HL-60/S4 treated with phorbol 12-myristate 13-acetate at 8.2 ng/mL for 4 days and 3 days (cell line): Measurements from ENCODE around the gene C6orf89.
"Not testable (repeated sequence)": the region's sequence is repeated elsewhere in the genome, so short reads cannot be mapped to it uniquely, and the experiment has no call there.

ENCODE experiments used
- in situ Hi-C: fragments of 300-500 bp; cut with MboI; formaldehyde crosslinking; loops from 2 replicates; pipeline ENCODE4 v1.15.0; 2022; ENCODE audit warnings: low sequenced_read_pairs

Gene C6orf89

DNA sequence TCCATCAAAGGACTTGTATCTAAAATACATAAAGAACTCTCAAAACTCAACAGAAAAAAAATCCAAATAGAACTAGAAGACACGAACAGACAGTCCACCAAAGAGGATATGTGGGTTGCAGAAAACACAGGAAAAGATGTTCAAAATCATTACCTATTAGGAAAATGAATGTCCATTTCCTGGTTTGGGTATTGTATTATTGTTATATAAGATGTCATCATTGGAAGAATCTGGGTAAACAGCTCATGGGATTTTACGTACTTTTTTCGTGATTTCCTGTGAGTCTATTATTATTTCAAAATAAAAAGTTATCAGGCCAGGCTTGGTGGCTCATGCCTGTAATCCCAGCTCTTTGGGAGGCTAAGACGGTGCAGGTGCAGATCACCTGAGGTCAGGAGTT is 59.5 kb downstream of the C6orf89 start:
- in situ Hi-C loops, result no loop called here

DNA sequence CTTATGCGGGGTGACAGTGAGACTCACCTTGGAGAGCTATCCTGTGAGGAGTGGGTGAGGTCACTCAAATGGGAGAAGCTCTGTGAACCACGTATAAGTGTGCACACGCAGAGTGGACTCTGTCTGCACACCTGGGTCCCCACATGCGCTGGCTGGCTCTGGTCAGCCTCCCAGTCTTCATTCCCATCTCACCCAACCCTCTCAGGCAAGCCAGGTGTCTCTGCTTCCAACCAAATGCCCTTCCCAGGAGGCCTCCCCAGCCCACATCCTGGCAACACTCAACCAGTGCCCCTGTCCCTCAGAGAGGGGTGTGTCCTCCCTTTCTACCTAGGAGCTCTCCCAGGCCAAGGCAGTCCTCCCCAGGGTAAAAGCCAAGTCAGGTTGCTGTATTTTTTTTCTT is 60.8 kb downstream of the C6orf89 start:
- in situ Hi-C loops, result no loop called here

DNA sequence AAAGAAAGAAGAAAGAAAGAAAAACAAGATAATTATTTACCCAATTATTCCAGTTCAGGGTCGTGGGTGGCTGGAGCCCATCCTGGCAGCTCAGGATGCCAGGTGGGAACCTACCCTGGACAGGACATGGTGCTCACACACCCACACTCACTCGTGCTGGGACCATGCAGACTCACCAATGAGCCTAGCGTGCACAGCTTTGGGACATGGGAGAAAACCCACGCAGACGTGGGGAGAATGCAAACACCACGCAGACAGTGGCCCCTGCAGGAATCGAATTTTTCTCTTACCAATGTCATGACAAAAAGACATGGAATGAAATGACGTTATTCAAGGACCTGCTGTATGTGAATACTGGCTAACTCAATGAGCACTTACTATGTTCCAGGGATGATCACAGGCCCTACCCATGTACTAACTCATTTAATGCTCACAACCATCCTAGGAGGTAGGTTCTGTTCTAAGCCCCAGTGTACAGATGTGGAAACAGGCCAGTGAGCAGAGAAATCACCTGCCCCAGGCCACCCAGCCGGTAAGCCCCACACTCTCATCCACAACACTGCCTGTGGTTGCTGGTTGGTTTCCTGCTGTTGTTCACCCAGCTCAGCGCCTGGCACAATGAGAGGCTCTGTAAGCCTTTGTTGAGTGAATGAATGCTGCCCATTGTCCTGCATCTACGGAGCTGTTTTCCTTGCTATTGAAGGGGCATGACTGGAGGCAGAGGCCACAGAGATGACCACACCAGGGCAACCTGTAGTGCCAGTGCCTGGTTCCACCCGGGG is 62.0 kb downstream of the C6orf89 start:
- in situ Hi-C loops, result no loop called here

DNA sequence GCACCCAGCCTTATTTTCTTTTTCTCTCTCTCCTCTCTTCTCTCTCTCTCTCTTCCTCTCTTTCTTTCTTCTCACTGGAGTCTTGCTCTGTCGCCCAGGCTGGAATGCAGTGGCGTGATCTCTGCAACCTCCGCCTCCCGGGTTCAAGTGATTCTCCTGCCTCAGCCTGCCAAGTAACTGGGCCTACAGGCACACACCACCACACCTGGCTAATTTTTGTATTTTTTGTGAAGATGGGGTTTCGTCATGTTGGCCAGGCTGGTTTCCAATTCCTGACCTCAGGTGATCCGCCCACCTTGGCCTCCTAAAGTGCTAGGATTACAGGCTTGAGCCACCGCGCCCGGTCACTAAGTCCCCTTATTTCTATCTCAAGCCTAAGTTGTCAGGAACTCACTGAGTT is 63.3 kb downstream of the C6orf89 start:
- in situ Hi-C loops, result not testable (repeated sequence)

DNA sequence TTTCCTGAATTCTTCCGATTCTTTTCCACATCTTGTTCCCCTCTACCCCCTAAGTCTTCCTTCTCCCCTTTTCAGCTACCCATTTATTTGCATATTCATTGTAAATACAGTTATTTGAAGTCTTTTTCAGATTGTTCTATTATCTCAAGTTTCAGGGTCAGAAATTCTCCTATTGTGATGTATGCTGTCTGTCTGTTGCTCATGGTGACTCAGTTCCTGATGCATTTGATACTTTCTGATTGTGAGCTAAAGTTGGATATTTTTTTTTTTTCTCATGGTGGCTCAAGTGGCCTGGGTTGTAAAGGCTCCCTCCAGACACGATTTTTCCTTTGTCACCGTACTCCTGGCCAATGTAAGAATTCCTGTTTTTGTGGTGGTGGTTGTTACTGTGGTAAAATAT is 63.9 kb downstream of the C6orf89 start:
- in situ Hi-C loops, result no loop called here

DNA sequence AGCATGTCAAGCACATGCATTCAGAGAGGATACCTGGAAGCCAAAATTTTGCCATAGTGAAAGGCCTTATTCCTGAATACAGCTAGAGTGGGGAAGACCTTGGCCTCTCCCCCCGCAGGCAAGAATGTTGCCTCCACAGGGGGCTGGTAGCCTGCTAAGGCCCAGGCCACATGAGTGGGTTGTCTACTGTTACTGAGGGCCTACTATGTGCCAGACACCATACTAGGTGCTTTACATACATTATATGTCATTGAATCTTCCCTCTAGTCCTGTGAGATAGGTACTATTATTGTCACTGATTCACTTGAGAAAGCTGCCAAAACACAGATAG is 68.1 kb downstream of the C6orf89 start:
- in situ Hi-C loops, result no loop called here

DNA sequence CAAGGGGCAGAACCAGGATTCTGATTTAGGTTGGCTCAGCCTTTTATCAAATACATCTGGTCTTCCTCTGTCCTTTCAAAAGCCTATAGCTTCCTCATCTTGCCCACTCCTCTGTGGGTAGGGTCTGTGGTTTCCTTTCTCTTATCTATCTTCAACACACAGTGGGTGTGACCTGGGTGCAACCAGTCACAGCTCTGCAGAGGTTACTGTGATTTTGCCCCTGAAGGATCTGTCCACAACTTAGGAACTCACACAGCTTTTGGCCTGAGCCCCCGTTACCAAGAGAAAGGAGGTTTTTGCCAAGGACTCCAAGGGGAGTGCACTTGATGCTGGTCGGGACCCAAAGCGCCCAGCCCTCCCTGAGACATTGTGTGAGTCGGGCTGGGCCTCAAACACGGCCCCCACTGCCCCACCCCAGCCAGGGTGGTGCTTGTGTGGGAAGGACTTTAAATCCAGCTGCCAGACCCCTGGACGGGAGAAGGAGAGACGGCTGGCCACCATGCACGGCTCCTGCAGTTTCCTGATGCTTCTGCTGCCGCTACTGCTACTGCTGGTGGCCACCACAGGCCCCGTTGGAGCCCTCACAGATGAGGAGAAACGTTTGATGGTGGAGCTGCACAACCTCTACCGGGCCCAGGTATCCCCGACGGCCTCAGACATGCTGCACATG is 68.6 kb downstream of the C6orf89 start, which contains the start of gene PI16:
TSS of gene PI16 (plus strand) at position 477 of the 670 bp plus-strand sequence. CDS start at position 500, 23 bp downstream.
- in situ Hi-C loops, result no loop called here

DNA sequence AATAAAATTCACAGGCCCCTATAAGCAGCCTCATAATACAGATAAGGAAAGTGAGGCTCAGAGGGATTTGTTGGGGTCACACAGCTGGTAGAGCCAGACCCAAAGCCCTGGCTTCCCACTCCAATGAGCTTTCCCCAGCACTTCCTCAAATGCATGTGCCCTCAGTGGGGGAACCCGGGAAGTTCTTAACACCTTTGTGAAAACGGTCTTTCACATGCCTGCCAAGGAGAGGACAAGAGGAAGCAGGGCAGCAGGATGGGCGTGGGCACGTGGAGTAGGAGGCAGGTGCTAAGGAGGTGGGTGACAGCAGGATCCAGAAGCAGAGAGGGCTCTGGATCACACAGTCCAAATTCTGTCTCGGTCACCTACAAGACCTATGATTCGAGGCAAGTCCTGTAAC is 69.4 kb downstream of the C6orf89 start:
- in situ Hi-C loops, result no loop called here

DNA sequence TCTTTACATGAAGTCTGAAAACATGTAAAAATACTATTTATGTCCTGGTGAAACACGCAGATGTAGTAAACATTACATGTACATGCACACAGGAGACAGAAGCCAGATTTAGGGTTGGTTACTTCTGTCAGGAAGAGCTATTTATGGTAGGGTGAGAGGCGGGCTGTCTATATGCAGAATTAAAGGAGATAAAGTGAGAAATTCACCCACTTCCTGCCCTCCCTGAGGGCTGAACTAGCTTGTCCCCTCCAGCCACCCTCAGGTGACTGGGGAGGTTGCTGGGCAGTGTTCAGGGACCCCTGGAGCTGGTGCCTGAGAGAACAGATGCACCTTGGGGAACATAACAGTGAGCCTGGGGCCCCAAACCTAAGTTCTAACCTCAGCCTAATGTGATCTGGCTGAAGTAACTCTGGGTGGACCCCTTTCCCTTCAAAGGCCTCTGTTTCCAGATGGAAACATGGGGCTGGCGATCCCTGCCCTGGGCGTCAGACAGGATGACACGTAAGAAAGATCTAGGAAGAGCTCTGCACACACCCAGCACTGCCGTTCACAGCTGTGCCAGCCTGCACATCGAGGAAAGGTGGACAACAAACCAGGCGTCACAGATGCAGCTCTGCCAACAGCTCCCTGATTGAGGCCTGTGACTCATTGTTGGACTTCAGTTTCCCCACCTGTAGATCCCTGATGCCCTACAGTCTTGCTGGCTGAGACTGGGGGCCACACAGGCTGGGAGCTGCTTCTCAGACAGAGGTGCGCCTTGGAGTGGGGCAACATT is 70.1 kb downstream of the C6orf89 start:
- in situ Hi-C loops, result no loop called here

DNA sequence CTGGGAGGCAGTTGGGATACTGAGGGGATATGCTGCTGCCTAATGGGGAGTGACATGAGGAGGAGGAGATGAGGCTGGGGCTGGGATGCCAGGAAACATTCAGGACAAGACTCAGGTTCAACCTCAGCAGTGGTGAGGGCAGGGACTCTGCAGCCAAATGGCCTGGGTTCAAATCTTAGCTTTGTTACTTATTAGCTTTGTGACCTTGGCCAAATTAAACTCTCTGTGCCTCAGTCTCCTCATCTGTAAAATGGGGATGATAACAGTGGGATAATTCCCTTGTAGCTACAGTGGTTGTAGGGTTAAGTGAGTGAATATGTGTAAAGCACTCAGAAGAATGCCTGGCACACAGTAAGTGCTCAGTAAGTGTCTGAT is 70.7 kb downstream of the C6orf89 start:
- in situ Hi-C loops, result no loop called here

DNA sequence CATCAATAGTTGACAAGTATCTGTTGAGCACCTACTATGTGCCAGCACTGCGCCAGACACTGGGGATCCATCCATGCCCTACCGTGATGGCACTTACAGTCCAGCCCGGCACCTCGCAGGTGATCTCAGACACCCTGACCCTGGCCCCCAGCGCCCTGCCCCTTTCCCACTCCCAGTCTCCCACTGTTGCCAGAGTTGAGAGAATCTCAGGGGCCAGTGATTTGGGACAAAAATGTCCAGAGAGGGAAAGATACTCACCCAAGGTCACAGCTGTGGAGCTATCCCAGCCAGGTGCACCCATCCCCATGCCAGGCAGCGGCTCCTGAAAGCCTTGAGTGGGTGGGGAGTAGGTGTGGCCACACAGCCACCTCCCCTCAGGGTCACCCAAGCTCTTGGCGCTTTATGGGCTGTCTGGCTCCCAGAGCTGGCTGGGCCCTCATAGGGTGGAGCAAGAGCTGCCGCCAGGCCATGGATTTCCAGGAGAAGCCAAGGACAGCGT is 72.1 kb downstream of the C6orf89 start:
- in situ Hi-C loops, result no loop called here

DNA sequence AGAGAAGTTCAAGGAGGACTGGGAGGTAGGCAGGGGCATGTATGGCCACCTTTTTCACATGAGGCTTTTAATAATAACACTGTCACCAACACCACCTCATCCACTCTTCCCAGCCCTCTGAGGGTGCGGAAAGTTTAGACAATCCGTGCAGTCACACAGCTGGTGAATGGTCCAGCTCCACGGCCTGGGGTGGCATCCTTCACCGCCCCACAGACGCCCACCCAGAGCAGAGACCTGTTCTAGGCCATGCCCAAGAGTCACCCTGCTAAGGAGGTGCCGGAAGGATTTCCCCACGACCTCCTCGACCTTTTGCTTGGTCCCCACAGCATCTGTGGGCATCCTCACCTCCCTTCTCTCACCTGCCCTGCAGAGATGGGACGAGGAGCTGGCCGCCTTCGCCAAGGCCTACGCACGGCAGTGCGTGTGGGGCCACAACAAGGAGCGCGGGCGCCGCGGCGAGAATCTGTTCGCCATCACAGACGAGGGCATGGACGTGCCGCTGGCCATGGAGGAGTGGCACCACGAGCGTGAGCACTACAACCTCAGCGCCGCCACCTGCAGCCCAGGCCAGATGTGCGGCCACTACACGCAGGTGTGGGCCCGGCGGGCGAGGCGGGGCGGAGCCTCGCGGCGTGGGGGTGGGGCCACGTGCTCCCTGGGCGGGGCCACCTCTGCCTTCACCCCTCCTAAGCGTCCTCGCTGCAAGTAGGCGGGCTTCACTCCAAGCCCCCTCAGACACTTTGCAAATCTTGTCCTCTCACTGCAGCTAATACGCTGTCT is 73.2 kb downstream of the C6orf89 start:
- in situ Hi-C loops, result no loop called here

DNA sequence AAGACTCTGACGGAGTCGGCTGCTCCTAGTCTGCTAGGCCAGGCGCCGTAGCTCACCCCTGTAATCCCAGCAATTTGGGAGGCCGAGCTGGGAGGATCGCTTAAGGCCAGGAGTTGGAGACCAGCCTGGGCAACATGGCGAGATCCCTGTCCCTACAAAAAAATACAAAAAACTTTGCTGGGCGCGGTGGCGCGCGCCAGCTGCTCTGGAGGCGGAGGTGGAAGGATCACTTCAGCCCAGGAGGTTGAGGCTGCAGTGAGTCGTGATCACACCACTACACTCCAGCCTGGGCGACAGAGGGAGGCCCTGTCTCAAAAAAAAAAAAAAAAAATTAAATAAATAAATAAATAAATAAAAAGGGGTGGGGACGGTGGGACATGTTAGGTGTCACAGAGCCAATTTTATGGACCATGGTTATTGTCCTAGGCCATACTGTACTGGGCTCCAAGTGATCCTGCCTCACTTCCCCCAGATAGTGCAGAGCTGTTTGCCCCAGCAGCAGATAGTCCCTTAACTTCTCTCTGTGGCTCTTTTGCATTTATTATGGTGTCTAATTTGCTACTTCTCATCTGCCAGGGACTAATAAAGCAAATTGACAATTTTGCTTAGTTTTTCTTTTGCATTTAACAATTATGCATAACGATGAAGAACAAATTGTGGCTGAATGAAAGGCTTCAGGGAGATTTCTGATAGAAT is 74.0 kb downstream of the C6orf89 start:
- in situ Hi-C loops, result no loop called here

DNA sequence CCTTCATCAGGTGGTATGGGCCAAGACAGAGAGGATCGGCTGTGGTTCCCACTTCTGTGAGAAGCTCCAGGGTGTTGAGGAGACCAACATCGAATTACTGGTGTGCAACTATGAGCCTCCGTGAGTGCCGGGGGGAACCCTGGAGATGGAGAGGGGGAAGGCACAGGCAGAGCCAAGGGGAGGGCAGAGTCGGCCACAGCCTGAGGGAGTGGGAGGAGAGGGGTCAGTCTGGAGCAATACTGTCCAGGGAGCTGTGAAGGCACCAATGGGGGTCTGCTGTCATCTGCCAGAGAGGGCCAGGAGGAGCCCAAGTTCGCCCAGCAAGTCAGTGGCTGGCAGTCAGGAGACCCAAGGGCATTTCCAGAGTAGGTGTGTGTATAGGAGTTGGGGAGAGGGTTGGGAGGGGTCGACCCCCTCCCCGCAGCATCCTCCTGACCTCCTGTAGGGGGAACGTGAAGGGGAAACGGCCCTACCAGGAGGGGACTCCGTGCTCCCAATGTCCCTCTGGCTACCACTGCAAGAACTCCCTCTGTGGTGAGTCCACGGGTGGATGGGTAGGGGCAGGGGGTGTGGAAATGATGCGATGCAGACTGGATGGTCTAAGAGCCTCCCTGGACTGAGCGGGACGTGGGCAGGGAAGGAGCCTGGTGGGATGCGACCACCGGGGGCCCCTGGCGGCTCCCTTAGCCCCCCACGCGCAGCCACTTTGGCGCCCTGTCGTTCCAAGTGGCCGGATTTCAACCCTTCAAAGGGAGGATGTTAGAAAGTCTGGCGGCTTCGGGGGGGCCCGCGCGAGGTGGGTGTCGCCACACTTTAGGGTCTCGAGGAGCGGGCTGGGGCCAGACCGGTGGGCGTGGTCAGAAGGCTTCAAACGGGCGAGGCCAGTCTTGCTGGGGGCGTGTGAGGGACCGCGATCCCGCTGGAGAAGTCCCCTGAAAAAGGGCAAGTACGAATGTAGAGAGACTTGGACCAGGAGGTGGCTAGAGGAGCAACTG is 76.0 kb downstream of the C6orf89 start:
- in situ Hi-C loops, result no loop called here

DNA sequence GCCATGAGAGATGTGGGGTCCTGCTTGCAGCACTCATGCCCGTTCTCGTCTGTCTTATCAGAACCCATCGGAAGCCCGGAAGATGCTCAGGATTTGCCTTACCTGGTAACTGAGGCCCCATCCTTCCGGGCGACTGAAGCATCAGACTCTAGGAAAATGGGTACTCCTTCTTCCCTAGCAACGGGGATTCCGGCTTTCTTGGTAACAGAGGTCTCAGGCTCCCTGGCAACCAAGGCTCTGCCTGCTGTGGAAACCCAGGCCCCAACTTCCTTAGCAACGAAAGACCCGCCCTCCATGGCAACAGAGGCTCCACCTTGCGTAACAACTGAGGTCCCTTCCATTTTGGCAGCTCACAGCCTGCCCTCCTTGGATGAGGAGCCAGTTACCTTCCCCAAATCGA is 77.1 kb downstream of the C6orf89 start:
- in situ Hi-C loops, result no loop called here

DNA sequence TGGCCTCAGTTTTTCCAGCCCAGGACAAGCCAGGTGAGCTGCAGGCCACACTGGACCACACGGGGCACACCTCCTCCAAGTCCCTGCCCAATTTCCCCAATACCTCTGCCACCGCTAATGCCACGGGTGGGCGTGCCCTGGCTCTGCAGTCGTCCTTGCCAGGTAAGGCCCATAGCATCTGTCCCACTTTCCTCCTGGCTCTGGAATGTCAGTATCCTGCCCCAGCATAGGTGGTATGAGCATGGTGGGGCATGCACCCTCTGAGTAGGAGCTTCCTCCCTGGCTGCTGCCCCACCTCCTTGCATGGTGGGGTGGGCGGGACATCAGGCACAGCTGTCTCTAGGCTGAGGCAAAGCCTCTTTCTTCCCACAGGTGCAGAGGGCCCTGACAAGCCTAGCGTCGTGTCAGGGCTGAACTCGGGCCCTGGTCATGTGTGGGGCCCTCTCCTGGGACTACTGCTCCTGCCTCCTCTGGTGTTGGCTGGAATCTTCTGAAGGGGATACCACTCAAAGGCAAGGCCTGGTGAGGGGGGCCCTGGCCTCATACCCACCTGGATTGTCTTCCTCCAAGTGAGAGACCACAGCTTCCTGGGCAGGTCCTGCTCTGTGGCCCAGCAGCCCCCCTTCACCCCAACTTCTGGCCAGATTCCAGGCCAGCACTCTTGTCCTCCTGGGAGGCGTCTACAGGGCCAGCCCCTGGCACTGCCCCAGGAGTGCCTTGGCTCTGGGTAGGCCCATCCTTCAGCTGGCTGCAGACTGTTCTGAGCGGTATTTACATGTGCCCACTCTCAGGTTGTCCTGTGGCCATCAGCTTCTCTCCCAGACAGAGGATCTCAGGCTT is 77.9 kb downstream of the C6orf89 start:
- in situ Hi-C loops, result no loop called here

DNA sequence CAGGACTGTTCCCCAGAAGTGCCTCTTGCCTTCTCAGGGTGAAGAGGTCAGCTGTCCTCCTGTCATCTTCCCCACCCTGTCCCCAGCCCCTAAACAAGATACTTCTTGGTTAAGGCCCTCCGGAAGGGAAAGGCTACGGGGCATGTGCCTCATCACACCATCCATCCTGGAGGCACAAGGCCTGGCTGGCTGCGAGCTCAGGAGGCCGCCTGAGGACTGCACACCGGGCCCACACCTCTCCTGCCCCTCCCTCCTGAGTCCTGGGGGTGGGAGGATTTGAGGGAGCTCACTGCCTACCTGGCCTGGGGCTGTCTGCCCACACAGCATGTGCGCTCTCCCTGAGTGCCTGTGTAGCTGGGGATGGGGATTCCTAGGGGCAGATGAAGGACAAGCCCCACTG is 78.6 kb downstream of the C6orf89 start:
- in situ Hi-C loops, result no loop called here

DNA sequence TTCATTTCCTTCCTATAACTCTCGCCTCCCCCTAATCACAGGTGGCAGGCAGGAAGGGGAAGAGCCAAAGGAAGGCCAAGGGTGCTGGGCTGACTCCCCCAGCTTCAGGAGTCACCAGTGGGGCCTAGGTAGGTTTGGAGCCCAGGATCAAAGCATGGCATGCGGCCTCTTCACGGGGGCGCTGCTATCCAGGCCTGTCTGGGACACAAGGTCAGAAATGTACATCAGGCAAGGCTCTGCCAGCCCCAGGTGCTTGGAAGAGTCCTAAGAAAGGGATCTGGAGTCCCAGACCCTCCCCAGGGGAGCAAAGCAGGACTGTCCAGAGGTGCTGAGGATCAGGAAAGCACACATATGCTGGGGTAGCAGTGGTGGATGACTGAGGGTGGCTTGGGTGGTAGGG is 79.2 kb downstream of the C6orf89 start:
- in situ Hi-C loops, result no loop called here
